HG03457 (cell line): Measurements from ENCODE around the gene CPA4.
"Not testable (repeated sequence)": the region's sequence is repeated elsewhere in the genome, so short reads cannot be mapped to it uniquely, and the experiment has no call there.

Experiments used
- ATAC-seq: cut with Tn5 transposase; IDR thresholded peaks from one replicate; pipeline ENCODE4 v1.9.1; 2021; ENCODE audit warnings: moderate number of reproducible peaks; ENCODE audit not compliant: unreplicated experiment

The CPA4 gene

GRCh38 chr7:130292682-130293257 is at the start of gene CPA4:
CPA4 (plus strand) TSS chr7:130293161; CDS start chr7:130293181, 20 bp downstream.
- ATAC-seq = no peak

GRCh38 chr7:130243486-130243885 is 49.5 kb upstream of the CPA4 start:
- not testable (repeated sequence) for ATAC-seq

- ATAC-seq = not testable (repeated sequence)
Observed at GRCh38 chr7:130246491-130246890, 46.5 kb upstream of the CPA4 start.

GRCh38 chr7:130248842-130249241 is 44.1 kb upstream of the CPA4 start:
- ATAC-seq = not testable (repeated sequence)

- not testable (repeated sequence) for ATAC-seq
Observed at GRCh38 chr7:130249626-130250025, 43.3 kb upstream of the CPA4 start.

- ATAC-seq = no peak
Observed at GRCh38 chr7:130254555-130254954, 38.4 kb upstream of the CPA4 start.

GRCh38 chr7:130256704-130257103 is 36.3 kb upstream of the CPA4 start:
- no peak for ATAC-seq

- no peak for ATAC-seq
Observed at GRCh38 chr7:130258494-130259078, 34.4 kb upstream of the CPA4 start.

GRCh38 chr7:130262448-130262847 is 30.5 kb upstream of the CPA4 start:
- no peak for ATAC-seq

GRCh38 chr7:130263130-130263529 is 29.8 kb upstream of the CPA4 start:
- ATAC-seq = no peak

GRCh38 chr7:130266258-130266960 is 26.6 kb upstream of the CPA4 start, which contains the start of gene CPA2:
CPA2 (plus strand) TSS chr7:130266863; CDS start chr7:130266882, 19 bp downstream.
- no peak for ATAC-seq

GRCh38 chr7:130266961-130267321 is 26.0 kb upstream of the CPA4 start:
- ATAC-seq = no peak

GRCh38 chr7:130268463-130269317 is 24.3 kb upstream of the CPA4 start:
- ATAC-seq = no peak

GRCh38 chr7:130269318-130269694 is 23.7 kb upstream of the CPA4 start:
- ATAC-seq = no peak

- ATAC-seq = no peak
Observed at GRCh38 chr7:130270947-130271800, 21.8 kb upstream of the CPA4 start.

- no peak for ATAC-seq
Observed at GRCh38 chr7:130272381-130273080, 20.4 kb upstream of the CPA4 start.

GRCh38 chr7:130273081-130273932 is 19.7 kb upstream of the CPA4 start:
- no peak for ATAC-seq

GRCh38 chr7:130273933-130274255 is 19.1 kb upstream of the CPA4 start:
- ATAC-seq = no peak

GRCh38 chr7:130274296-130274695 is 18.7 kb upstream of the CPA4 start:
- ATAC-seq = no peak
